Adrenal gland (tissue), 5 donors: ENCODE results near the gene HTR3B.

Experiments used
- POLR2A ChIP-seq, 2 donors: fragments of 450-650 bp; IDR thresholded peaks; one replicate each; pipeline ENCODE4 v1.6.1; 2017; ENCODE audit warnings: antibody characterized with exemption in 2 of 2, mild to moderate bottlenecking in 2 of 2, moderate library complexity in 1 of 2
- TF ChIP-seq, protein P1 (sequence below), 6 experiments: fragments of 450-650 bp in 4 of 6; fragments of 200-600 bp in 2 of 6; sonication (generic) in 1 of 6; IDR thresholded peaks; 1 replicate in 5 of 6; 2 replicates in 1 of 6; pipeline versions ENCODE4 v1.5.1 to v1.8.0; 2016 to 2021; ENCODE audit warnings: antibody characterized with exemption in 6 of 6, mild to moderate bottlenecking in 2 of 6, moderate library complexity in 1 of 6
- donor health status: DM: no; HTN: no; CAD: no.

DNA sequence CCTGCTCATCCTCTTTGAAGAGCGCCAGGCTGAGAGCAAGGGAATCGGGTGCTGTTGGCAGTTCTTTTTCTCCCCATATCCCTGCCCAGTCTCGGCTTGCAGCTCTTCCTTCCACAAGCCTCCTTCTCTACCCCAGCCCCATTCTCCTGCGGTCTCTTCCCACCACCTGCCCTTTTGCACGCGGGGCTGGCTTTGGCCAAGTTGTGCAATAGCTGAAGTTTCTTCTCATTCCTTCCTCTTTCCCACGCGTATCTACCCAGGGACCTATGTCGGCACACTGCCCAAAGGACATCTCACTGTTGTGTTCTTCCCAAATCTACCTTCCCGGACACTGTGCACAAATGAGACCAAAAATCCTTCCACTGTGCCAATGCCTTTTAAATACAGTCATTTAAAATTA, 48.0 kb downstream of the HTR3B start:
- no peak for TF ChIP-seq POLR2A (IDR thresholded peaks at IDR 0.05)
- TF ChIP-seq, protein P1, sequence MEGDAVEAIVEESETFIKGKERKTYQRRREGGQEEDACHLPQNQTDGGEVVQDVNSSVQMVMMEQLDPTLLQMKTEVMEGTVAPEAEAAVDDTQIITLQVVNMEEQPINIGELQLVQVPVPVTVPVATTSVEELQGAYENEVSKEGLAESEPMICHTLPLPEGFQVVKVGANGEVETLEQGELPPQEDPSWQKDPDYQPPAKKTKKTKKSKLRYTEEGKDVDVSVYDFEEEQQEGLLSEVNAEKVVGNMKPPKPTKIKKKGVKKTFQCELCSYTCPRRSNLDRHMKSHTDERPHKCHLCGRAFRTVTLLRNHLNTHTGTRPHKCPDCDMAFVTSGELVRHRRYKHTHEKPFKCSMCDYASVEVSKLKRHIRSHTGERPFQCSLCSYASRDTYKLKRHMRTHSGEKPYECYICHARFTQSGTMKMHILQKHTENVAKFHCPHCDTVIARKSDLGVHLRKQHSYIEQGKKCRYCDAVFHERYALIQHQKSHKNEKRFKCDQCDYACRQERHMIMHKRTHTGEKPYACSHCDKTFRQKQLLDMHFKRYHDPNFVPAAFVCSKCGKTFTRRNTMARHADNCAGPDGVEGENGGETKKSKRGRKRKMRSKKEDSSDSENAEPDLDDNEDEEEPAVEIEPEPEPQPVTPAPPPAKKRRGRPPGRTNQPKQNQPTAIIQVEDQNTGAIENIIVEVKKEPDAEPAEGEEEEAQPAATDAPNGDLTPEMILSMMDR (IDR thresholded peaks at IDR 0.05), result no peak
